ENCODE results near the gene ZNF761.

ZNF761 gene

GRCh38 chr19:53467485-53468262 lies 35.9 kb downstream of the ZNF761 start, which contains the start of gene ZNF813:
ZNF813 (plus strand) TSS chr19:53467733; CDS start chr19:53483823, 16,090 bp downstream.
- peak; percentile 64; the same call in 1 of the 2 replicates for TF ChIP-seq ZBTB7A (IDR thresholded peaks at IDR 0.05; ENCODE audit: low read depth)
- TF ChIP-seq, protein P1, sequence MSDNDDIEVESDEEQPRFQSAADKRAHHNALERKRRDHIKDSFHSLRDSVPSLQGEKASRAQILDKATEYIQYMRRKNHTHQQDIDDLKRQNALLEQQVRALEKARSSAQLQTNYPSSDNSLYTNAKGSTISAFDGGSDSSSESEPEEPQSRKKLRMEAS (IDR thresholded peaks at IDR 0.05): peak; percentile 64; the same call in 1 of the 2 replicates
- no peak for TF ChIP-seq RAD21 (IDR thresholded peaks at IDR 0.05; ENCODE audit: low read depth)
- no peak for TF ChIP-seq TCF12 (IDR thresholded peaks at IDR 0.05; ENCODE audit: low read depth)
- TF ChIP-seq TAF1 (IDR thresholded peaks at IDR 0.05; ENCODE audit: low read depth): peak; percentile 49; the same call in 1 of the 2 replicates
- TF ChIP-seq TEAD4 (IDR thresholded peaks at IDR 0.05): no peak

- TF ChIP-seq EP300 (IDR thresholded peaks at IDR 0.05; ENCODE audit: borderline replicate concordance) (no peak), YY1 (IDR thresholded peaks at IDR 0.05; ENCODE audit: low read depth) (no peak)
- TF ChIP-seq, protein P1 (IDR thresholded peaks at IDR 0.05): no peak
Measured at GRCh38 chr19:53471916-53472315, 40.1 kb downstream of the ZNF761 start.

- TF ChIP-seq YY1 (IDR thresholded peaks at IDR 0.05; ENCODE audit: low read depth) (no peak), EP300 (IDR thresholded peaks at IDR 0.05; ENCODE audit: borderline replicate concordance) (no peak), RAD21 (IDR thresholded peaks at IDR 0.05; ENCODE audit: low read depth) (no peak), TCF12 (IDR thresholded peaks at IDR 0.05; ENCODE audit: low read depth) (no peak), NFIC (IDR thresholded peaks at IDR 0.05) (no peak), TEAD4 (IDR thresholded peaks at IDR 0.05) (no peak), EGR1 (IDR thresholded peaks at IDR 0.05) (no peak), CREB1 (IDR thresholded peaks at IDR 0.05; ENCODE audit: low read depth) (no peak)
- TF ChIP-seq, protein P1 (IDR thresholded peaks at IDR 0.05): no peak
Measured at GRCh38 chr19:53485046-53486004, 53.5 kb downstream of the ZNF761 start.

DNA sequence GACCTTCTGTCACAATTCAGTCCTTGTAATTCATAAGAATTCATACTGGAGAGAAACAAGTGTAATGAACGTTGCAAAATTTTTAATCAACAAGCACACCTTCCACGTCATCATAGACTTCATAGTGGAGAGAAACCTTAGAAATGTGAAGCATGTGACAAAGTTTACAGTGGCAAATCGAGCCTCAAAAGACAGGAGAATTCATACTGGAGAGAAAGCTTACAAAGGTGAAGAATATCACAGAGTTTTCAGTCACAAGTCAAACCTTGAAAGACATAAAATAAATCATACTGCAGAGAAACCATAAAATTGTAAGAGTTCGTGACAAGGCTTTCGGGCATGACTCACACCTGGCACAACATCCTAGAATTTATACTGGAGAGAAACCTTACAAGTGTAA lies 60.4 kb downstream of the ZNF761 start:
- TF ChIP-seq TAF1 (IDR thresholded peaks at IDR 0.05; ENCODE audit: low read depth) (no peak), CEBPB (IDR thresholded peaks at IDR 0.05) (no peak), YY1 (IDR thresholded peaks at IDR 0.05; ENCODE audit: low read depth) (no peak), EGR1 (IDR thresholded peaks at IDR 0.05) (no peak), CREB1 (IDR thresholded peaks at IDR 0.05; ENCODE audit: low read depth) (no peak), TCF12 (IDR thresholded peaks at IDR 0.05; ENCODE audit: low read depth) (no peak), RAD21 (IDR thresholded peaks at IDR 0.05; ENCODE audit: low read depth) (no peak), EP300 (IDR thresholded peaks at IDR 0.05; ENCODE audit: borderline replicate concordance) (no peak), NFIC (IDR thresholded peaks at IDR 0.05) (no peak), USF1 (IDR thresholded peaks at IDR 0.05) (no peak), ZBTB7A (IDR thresholded peaks at IDR 0.05; ENCODE audit: low read depth) (no peak), TEAD4 (IDR thresholded peaks at IDR 0.05) (no peak), FOXM1 (IDR thresholded peaks at IDR 0.05; ENCODE audit: borderline replicate concordance, low read depth) (no peak)
- TF ChIP-seq, protein P1 (IDR thresholded peaks at IDR 0.05): no peak
- TF ChIP-seq, protein P2, sequence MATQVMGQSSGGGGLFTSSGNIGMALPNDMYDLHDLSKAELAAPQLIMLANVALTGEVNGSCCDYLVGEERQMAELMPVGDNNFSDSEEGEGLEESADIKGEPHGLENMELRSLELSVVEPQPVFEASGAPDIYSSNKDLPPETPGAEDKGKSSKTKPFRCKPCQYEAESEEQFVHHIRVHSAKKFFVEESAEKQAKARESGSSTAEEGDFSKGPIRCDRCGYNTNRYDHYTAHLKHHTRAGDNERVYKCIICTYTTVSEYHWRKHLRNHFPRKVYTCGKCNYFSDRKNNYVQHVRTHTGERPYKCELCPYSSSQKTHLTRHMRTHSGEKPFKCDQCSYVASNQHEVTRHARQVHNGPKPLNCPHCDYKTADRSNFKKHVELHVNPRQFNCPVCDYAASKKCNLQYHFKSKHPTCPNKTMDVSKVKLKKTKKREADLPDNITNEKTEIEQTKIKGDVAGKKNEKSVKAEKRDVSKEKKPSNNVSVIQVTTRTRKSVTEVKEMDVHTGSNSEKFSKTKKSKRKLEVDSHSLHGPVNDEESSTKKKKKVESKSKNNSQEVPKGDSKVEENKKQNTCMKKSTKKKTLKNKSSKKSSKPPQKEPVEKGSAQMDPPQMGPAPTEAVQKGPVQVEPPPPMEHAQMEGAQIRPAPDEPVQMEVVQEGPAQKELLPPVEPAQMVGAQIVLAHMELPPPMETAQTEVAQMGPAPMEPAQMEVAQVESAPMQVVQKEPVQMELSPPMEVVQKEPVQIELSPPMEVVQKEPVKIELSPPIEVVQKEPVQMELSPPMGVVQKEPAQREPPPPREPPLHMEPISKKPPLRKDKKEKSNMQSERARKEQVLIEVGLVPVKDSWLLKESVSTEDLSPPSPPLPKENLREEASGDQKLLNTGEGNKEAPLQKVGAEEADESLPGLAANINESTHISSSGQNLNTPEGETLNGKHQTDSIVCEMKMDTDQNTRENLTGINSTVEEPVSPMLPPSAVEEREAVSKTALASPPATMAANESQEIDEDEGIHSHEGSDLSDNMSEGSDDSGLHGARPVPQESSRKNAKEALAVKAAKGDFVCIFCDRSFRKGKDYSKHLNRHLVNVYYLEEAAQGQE (IDR thresholded peaks at IDR 0.05; ENCODE audit: low read depth): no peak

- TF ChIP-seq CREB1 (IDR thresholded peaks at IDR 0.05; ENCODE audit: low read depth) (no peak), USF1 (IDR thresholded peaks at IDR 0.05) (no peak), NFIC (IDR thresholded peaks at IDR 0.05) (no peak), CEBPB (IDR thresholded peaks at IDR 0.05) (no peak), YY1 (IDR thresholded peaks at IDR 0.05; ENCODE audit: low read depth) (no peak), EP300 (IDR thresholded peaks at IDR 0.05; ENCODE audit: borderline replicate concordance) (no peak), TAF1 (IDR thresholded peaks at IDR 0.05; ENCODE audit: low read depth) (no peak), FOXM1 (IDR thresholded peaks at IDR 0.05; ENCODE audit: borderline replicate concordance, low read depth) (no peak)
- TF ChIP-seq, protein P2 (IDR thresholded peaks at IDR 0.05; ENCODE audit: low read depth): no peak
- TF ChIP-seq, protein P1 (IDR thresholded peaks at IDR 0.05): no peak
Measured at GRCh38 chr19:53504885-53505284, 73.1 kb downstream of the ZNF761 start.

Measured in Ishikawa (cell line).